GM21528 (cell line): ENCODE data around the gene TUBA3D.
"Not testable (repeated sequence)": the region's sequence is repeated elsewhere in the genome, so short reads cannot be mapped to it uniquely, and the experiment has no call there.

Source experiments
- ATAC-seq: cut with Tn5 transposase; IDR thresholded peaks from one replicate; pipeline ENCODE4 v1.9.1; 2021; ENCODE audit warnings: mild to moderate bottlenecking, moderate library complexity; ENCODE audit not compliant: unreplicated experiment, low FRiP score

TUBA3D gene

GRCh38 chr2:131475831-131476230 lies at the start of gene TUBA3D:
TSS of gene TUBA3D (plus strand) at chr2:131476119. CDS start at chr2:131476200, 81 bp downstream.
- ATAC-seq, result no peak

- no peak for ATAC-seq
Measured at GRCh38 chr2:131426727-131427126, 49.2 kb upstream of the TUBA3D start.

DNA sequence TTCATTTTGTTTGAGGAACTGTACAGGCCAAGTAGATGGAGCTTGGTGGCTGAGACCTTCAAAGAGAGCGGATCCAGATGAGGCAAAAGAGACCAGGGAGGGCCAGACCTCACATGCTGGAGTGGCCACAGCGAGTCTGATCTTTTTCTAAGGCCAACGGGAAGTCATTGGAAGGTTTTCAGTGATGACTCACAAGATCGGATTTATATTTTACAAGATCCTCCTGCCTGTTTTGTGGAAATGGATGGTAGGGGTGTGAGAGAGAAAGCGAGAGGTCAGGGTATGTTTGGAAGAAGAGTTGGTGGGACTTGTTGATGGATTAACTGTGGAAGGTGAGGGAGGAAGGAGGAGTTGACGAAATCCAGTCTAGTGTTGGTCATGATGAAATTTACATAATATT lies 44.6 kb upstream of the TUBA3D start:
- no peak for ATAC-seq

DNA sequence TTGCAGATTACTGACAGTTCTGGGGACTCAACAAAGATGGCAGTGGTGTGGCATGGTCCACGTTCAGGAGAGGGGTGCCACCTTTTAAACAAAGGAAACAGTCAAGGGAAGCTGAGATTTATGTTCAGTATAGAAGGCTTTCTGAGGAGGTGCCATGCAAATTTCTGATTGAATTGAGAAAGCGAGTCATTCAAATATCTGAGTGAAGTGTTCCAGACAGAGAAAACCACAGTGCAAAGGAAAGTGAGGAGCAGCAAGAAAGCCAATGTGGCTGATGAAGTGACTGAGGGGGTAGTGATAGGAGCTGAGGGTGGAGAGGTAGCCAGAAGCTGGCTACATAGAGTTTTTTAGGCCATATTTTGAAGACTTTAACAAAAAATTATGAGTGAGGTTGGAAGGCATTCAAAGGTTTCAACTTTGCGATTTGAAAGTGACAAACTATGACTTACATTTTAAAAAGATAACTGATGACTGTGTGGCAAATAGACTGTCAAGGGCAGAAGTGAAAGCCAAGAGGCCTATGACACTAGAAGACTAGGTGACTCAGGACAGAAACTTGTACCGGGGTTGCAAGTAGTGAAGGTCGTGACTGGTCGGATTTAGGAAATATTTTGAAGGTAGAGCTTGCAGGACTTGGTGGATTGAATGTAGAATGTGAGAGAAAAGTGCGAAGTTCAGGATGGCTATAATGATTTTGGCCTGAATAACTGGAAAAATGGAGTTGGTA lies 35.0 kb upstream of the TUBA3D start:
- ATAC-seq, result peak; percentile 72

DNA sequence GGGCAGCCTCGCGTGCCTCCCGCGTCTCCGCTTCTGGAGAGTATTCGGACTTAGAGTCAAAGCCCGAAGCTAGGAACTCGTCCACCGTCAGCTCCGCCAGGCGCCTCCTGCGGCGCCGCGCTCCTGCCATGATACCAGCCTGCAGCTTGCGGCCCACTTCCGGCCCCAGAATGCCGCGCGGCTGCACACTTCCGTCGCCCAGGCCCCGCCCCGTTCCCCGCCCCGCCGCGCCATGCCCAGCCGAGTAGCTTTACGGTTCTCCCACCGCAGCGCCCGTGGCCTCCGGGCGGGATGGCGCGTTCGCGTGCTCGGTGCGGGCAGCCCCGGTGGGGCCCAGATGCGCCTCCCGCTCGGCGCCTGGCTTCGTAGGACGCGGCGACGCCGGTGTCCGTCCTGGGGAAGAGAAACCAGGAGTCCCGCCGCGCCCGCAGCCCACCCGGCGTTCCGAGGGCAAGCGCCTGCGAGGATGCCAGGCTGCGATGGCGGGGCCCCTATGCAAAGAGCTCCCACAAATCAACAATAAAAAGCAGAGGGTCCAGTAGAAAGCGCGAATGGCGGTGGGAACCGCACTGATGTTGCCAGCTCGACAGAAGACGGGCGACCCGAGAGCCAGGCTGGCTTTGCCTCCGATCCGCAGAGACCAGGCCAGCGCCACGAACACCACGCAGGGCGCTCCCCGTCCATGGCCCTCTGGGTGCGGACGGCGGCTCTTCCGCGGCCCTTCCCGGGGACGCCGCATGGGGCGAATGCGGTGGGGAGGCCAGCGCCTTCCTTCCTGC lies 31.0 kb upstream of the TUBA3D start:
- ATAC-seq, result not testable (repeated sequence)

GRCh38 chr2:131445515-131445797 lies 30.5 kb upstream of the TUBA3D start:
- not testable (repeated sequence) for ATAC-seq

DNA sequence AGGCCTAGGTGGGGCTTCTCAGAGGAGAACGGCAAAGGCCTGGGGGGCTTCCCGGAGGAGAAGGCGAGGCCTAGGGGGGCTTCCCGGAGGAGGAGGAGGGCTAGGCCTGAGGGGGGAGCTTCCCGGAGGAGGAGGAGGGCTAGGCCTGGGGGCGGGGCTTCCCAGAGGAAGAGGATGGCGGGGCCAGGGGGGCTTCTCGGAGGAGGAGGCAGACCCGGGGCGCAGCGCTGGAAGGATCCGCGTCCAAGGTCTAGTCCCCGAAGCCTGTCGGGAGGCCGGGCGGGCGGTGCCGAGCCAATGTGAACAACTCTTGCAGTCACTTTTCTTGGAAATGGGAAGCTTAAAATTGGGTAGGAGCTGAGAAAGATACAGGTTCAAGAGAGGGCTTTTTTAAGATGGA lies 30.0 kb upstream of the TUBA3D start:
- ATAC-seq, result no peak

DNA sequence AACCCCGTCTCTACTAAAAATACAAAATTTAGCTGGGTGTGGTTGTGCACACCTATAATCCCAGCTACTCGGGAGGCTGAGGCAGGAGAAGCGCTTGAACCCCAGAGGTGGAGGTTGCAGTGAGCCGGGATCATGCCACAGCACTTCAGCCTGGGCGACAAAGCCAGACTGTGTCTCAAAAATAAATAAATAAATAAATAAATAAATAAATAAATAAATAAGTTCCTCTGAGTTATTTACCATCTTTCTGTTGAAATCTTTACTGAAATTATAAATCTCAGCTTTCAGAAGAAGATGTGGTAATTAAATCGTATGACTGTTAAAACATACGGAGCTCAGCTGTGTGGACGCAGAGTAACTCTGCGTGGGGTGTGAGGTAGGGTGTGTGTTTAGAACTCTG lies 27.9 kb upstream of the TUBA3D start:
- ATAC-seq, result not testable (repeated sequence)

DNA sequence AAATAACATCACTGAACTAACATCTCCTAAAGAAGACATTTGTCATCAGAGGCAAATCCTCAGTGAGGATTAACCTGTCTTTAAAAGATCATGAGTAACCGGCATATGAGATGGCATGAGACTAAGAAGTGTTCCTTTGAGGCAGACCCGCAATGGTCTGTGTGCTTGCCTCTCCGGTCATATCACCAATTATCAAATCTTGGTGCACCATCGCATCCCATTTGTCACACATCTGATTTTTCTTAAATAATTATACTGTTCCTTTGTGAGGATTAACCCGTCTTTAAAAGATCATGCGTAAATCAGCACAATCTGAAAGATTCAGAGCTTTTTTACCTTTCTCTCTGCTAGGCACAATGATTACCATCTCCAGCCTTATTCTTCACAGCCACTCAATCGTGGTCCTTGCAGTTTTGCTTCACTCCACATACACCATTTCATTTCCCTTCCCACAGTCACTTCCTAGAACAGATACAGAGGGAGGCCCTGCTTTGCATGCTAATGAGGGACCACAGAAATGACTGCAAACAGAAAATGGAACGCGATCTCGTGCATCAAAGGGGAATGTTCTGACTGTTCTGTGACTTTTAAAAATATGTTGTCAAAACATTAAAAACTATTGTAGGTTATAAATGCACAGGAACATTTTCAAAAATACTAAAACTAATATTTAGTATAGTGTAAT lies 24.5 kb upstream of the TUBA3D start:
- ATAC-seq, result not testable (repeated sequence)

DNA sequence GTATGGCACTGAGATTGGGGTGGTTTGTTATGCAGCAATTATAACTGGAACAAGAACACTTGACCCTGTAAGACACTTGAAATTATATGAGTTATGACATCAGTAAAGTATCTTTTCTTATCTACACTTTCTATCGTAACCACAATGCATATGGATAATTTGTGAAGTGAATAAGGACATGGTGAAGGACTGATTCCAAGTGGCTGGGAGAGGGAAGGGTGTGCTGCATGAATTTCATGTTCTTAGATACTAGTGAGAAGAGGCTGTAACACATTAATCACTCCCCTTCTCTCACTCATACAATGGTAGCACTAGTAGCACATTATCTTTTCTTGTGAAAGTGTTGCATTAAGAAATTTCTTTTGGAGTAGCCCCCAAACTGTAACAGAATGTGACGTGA lies 21.0 kb upstream of the TUBA3D start:
- not testable (repeated sequence) for ATAC-seq

DNA sequence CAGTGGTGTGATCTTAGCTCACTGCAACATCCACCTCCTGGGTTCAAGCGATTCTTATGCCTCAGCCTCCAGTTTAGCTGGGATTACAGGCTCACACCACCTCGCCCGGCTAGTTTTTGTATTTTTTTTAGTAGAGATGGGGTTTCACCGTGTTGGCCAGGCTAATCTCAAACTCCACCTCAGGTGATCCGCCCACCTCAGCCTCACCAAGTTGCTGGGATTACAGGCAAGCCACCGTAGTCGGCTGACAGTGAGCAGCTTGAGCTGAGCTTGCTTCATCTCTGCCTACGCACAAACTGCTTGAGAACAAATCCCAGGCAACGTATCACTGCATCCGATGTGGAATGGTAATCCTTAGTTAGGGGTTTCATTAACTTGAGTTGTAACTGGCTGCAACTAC lies 8.2 kb upstream of the TUBA3D start:
- not testable (repeated sequence) for ATAC-seq

GRCh38 chr2:131470944-131471343 lies 5.0 kb upstream of the TUBA3D start:
- ATAC-seq, result not testable (repeated sequence)

- not testable (repeated sequence) for ATAC-seq
Measured at GRCh38 chr2:131471624-131472023, 4.3 kb upstream of the TUBA3D start.

DNA sequence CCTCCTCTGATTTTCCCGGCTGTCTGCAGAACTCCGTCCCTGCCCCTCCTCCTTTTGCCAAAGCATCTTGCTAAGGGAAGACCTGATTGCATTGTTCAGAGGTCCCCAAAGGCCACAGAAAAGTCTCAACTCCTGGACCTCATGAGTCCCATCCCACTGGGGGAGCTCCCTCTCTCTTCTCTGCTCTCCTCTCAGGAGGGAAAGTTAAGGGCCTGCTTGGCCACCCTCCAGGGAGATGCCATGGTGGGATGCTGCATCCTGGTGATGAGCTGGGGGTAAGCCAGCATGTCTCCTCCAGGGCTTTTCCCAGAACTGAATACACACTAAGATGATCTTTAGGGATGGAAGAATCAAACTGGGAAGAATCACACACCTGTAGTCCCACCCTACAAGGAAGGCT lies 2.7 kb upstream of the TUBA3D start:
- ATAC-seq, result not testable (repeated sequence)

DNA sequence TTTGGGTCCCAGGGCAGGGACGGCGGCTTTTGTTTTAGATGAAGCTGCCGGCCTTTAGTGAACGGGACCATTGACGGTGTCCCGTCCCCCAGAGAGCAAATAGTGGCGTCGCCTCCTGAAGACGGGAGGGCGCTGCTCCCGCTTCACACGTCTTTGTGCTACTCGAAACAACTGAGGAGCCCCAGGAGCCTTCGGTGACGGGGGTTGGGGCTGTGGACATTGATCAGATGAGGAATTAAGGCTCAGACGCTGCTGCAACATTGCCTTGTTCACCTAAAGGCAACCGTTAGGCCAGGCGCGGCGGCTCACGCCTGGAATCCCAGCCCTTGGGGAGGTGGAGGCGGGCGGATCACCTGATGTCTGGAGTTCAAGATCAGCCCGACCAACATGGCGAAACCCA lies 444 bp downstream of the TUBA3D start:
- not testable (repeated sequence) for ATAC-seq

DNA sequence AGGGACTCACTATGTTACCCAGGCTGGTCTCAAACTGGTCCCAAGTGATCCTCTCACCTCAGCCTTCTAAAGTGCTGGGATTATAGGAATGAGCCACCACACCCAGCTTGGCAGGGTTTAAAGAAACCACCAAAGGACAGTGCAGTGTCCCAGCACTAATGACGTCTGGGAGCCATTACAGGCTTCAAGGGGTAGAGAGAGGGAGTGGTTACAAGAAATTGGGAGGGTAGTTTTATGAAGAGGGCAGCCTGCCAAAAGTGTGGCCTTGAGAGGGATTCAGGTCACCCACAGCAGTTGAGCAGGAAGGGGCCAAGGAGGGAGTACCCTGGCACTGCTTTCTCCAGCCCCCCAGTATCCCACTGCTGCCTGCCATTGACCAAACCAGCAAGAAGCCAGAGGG lies 1.3 kb downstream of the TUBA3D start:
- ATAC-seq, result not testable (repeated sequence)

DNA sequence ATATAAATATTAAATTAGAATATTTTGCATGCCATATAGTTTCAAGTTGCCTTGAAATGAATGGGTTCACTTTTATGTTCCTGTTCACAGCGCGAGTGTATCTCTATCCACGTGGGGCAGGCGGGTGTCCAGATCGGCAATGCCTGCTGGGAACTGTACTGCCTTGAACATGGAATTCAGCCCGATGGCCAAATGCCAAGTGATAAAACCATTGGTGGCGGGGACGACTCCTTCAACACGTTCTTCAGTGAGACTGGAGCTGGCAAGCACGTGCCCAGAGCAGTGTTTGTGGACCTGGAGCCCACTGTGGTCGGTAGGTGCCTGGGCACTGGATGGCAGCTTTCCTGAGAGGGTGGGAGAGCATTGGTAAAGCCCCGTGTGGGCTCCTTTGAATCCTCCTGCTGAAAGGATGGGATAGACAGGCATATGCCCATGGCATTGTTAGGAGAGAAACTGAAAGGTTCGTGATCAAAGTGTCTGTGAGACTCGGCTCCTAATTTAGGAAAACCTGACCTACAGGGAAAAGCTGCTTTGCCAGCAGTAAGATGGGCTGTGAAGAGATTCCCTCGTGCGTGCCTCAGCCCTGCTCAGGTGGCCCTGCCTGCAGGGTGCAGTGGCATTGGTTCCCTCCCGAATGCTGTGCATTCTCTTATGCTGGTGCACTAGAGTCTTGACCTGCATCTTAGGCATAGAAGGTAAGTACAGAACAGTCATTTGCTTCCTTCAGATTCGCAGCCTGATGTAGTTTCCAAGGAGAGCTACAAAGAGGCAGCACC lies 2.3 kb downstream of the TUBA3D start:
- not testable (repeated sequence) for ATAC-seq

DNA sequence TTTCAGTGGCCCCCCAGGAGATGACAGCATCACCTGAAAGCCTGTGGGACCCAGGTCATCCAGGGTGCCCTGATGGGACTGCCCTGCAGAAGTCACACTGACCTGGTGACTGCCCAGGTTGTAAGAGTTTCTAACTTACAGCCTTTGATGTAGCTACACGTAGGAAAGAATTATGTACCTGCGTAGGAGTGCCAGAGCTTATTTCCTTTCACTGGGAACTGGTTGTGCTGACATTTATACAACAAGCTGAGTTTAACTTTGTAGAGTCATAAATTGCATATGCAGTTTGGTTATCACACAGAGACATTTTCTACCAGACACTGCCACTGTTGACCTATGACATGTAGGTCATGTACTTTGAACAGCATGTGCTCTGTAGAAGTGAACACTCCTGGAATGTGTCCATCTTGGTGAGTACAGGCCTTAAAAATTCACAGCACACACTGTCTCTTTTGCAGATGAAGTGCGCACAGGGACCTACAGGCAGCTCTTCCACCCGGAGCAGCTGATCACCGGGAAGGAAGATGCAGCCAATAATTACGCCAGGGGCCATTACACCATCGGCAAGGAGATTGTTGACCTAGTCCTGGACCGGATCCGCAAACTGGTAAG lies 3.0 kb downstream of the TUBA3D start:
- ATAC-seq, result not testable (repeated sequence)

DNA sequence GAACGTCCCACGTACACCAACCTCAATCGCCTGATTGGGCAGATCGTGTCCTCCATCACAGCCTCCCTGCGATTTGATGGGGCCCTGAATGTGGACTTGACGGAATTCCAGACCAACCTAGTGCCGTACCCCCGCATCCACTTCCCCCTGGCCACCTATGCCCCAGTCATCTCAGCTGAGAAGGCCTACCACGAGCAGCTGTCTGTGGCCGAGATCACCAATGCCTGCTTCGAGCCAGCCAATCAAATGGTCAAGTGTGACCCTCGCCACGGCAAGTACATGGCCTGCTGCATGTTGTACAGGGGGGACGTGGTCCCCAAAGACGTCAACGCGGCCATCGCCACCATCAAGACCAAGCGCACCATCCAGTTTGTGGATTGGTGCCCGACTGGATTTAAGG lies 4.4 kb downstream of the TUBA3D start:
- ATAC-seq, result not testable (repeated sequence)

- ATAC-seq, result not testable (repeated sequence)
Measured at GRCh38 chr2:131482506-131483155, 6.7 kb downstream of the TUBA3D start.
